COLO668 (cell line): ENCODE measurements around the gene CRMP1.

Experiments used
- DNase-seq: peaks from one replicate; lab custom pipeline; 2025; ENCODE audit not compliant: unreplicated experiment; lab: John Stamatoyannopoulos, UW

Gene CRMP1

DNA sequence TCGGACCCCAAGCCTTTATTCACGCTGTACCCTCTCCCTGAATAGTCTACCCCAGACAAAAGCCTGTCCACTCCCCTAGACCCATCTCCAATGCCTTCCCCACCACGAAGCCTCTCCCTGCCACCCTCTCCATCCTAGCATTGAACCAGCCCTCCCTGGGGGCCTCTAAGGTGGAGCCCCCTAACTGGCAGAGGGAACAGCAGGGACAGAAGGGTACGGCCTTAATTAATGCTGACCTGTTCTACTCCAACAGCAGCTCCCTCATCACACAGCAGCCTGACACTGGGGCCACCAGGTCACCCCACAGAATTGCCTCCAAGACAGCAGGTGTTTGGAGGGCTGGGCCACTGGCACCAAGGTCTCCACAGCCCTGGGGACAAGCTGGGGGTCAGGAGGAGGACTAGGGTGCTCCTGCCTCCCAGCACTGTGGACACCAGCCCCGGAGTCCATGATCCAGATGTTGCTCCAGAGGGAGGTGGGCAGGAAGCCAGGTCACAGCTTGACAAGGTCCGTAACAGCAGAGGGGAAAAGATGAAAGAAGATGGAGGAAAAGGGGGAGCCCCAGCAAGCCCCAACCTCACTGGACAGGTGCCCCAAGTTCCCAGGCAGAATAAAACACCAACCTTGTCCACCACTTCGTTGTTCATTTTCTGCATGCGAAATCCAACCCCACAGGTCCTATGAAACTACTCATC lies 3.7 kb downstream of the CRMP1 start:
- DNase-seq, result peak; percentile 23

DNA sequence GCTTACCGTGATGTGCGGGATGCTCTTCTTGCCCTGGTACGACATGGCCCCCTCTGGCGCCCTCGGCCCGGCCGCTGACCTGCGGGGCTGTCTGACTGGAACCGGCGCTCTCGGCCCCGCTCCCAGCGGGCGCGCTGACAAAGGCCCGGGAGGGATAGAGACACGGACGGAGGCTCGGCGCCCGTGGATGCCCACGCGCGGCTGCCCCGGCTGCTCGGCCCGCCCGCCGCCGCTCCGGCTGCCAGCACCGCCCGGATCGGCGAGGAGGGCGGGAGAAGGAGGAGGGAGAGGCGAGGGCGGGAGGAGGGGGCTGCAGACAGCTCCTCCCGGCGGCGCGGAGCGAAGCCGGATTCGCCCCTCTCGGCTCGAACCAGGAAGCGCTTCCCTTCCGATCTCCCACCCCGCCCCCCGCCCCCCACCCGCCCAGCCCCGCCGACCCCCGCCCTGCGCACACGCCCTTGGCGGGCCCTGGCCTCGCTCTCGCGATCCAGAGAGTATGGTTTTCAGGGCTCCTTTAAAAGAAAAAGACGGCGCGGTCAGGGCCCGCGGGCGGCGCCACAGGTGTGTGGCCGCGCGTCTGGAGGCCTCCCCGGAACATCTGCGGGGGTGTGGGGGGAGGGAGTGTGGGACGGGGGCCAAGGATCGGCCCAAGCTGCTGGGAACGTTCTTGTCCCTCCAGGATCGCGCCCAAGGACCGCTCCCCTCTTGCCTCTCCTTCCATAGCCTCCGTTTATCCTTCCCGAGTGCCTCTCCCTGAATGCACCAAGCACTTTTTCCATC lies 4.5 kb downstream of the CRMP1 start:
- peak; percentile 85 for DNase-seq

DNA sequence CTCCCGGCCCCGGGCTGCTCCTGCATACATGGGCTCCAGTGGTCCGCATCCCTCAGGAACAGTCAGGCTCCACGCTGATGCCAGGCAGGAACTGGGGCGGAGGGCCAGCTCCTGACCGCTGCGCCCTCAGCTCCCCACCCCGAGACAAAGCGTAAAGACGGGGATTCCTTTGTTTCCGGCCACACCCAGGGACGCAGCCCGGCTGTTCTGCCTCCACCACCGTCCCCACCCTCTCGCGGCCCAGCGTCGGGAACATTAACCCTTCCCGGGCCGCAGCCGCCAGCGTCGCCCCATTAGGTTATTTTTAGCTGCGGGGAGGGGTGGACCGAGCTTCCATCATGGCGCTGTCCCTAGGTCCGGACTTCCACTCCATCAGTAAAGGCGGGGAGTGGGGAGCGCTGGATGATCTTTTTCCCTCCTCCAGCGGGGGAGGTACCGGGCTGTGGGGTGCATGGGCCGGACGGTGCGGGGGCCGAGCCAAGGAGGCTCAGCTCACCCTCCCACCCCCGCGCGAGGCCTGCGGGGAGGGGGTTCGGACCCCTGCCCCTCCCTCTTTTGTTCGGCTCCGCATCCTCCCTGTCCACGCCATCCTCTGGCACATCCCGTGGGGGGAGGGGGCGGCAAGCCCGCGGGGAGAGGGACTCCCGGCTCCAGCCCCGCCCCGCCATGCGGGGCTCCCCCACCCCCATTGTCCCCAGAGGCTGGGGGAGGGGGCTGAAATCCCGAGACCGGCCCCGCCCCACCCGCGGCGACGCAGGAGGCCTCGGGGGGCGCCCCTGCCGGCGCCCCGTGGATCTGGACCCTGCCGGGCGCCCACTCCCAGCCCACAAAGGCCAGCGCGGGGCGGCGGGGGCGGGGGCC lies 5.3 kb downstream of the CRMP1 start:
- DNase-seq, result peak; percentile 86

DNA sequence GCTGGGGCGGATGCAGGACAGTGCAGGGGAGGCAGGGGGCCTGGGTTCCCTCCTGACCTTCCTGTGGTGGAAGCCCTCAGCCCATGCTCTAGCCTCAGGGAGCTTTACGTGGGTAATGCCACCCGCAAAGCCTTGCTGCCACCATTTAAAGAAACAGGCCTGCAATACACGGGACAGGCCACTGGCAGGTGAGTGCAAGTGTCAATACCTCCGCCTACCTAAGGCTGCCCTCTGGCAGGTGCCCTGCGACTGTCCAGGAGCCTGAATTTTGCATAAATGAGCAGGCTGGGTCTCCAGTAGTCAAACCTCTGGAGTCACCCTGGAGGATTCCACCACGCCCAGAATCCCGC lies 5.9 kb downstream of the CRMP1 start:
- DNase-seq, result no peak

DNA sequence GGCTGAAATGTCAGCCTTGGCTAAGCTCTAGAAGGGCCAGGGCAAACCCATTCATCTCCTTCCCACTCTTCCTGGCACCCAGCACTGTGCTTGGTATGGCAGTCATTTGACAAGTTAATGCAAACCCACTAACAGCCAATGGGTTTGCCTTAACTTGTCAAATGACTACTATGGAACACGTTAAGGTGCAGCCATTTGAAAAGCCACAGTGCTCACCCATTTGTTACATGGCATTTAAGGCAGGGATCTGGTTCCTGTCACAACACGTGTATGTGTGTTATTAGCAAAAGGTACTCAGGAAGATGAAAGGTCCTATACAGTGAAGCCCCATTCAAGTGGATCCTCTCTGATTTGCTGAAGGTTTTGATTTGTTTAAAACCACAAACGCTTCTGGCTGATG lies 7.2 kb downstream of the CRMP1 start:
- no peak for DNase-seq

DNA sequence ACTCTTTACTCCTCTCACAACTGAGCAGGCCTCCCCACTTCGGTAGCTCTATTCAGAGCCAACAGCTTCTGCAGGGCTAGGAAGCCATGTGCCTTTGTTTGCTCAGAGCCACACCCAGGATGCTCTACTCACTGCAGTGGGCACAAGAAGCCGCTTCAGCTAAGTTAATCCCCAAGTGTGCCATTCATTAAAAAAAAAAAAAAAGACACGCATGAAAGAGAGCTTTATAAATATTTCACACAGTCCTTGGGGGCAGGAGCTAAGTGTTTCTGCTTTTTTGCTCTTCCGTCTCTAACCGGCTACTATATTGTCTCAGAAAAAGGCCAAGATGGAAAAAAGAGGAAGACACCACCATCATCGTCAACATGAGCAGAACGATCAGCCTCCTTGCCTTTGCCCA lies 8.1 kb downstream of the CRMP1 start:
- DNase-seq, result peak; percentile 51

DNA sequence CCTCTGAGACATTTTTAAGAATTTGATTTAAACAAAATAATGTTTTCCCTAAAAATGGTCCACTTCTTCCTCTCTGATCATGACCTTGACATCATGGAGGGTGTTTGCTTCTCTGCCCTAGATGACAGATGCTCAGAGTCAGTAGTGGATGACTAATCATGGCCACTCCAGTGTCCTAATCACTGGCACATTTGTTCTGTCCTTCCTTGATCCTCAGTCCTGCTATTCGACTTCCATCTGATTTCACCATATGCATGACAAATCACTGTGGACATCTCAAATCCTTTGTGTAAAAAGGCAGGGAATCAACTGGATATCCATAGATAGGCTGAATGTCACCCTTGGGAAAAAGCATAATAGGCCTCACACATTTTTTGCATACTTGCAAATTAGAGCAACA lies 9.0 kb downstream of the CRMP1 start:
- DNase-seq, result no peak

DNA sequence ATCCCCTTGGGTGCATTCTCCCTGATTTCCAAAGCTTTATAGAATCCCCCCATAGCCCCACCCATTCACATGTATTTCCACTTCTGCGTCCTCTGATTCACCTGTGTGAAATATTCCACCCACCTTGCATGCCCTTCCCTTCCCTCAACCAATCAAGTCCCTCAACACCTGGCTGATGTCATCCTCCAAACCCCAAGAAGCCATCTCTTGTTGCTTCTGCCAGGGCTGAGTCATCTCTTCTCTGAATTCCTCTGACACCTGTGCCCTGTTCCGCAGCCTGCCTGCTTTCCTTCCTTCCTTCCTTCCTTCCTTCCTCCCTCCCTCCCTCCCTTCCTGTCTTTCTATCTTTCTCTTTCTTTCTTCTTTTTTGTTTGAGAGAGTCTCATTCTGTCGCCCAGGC lies 9.9 kb downstream of the CRMP1 start:
- peak; percentile 38 for DNase-seq

DNA sequence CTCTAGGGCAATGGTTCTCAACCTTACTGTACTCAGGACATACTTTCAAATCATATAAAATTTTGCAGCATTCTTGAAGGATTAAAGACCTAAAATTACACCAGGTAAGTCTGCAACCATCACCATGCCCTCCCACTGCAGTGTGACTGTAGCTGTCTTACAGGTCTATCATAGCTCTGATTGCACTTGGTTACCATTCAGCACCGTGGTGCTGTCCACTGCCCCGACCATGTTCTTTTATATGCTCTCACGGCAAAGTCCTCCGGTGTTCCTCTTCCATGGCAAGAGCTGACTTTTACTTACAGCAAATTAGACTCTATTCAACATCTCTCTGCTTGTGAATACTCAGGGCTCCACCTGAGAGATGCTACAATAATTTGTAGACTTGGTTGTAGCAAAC lies 11.5 kb downstream of the CRMP1 start:
- DNase-seq, result no peak

DNA sequence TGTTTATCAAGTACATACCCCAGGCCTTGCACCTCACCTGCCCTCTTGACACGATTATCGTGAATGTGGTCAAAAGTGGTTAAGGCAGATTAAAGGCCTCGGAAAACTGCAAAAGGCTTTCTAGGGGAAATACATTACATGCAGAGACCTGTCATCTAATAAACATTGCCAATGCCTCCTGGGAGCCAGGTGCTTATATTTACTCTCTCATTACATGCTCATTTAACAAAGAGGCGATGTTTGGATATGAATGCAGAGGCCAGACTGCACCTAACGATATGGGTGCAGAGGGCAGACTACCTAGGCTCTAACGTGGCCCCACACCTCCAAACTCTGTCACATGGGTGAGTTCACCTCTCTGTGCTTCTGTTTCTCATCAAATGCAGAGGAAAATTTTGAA lies 14.5 kb downstream of the CRMP1 start:
- peak; percentile 56 for DNase-seq

DNA sequence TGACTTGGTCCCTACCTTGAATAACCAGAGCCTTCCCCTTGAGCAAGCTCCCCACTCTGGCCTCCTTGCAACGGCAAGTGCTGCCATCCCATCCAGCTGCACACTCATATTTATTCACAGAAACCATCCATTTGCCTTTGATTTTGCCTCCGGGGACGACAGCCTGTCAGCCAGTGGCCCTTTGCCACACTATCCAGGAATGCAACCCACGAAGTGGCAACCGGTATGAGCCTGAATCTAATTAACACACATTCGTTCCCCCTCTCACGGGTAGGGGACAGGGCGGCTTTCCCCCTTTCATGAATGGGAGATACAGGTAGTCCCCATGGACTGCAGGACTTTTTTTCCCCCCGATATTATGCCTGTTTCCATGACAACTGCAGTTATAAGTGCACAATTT lies 15.5 kb downstream of the CRMP1 start:
- no peak for DNase-seq

DNA sequence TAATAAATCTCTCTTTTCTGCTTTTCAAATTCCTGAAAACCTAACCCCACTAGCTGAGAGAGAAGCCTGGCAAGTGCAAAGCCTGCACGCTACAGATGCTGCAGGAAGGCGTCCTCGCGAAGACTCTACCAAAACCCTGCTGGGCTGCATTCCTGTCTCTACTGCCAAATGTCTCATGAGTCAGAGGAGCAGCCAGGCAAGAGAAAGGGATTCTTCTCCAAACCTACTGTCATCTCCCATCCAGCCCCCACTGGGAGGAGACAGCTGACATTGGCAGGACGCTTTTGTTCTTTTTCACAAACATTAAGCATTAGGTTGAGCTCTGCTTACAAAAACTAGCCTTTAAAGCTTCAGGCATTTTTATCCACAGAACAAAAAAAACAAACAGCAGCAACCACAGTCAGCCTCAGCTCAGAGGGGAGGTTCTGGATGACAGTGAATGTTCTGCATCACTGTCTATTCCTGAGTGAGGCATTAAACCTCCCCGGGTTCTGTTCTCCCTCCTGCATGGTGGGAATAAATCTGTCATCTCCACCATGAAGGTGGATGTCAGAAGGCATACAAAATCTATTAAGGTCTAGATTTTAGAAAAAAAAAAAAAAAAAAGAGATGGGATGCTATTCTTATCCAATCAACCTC lies 18.0 kb downstream of the CRMP1 start:
- peak; percentile 29 for DNase-seq

DNA sequence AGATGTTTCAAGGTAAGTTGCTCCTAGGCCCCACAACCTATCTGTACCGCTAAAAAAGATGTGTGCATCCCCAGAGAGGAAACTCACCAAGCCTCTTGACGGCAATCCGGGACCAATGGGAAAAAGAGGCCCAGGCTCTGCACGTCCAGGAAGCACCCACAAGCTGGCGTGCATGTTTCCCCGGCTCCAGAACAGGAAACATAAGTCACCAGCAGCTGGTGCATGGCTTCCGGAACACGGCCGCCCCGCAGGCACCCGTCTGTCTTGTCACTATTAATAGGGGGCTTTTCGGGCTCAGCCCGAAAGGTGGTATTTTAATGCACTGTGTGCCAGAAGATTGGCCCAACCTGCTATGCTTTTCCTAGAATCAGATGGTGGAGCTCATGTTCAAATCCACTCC lies 22.2 kb downstream of the CRMP1 start:
- peak; percentile 21 for DNase-seq

DNA sequence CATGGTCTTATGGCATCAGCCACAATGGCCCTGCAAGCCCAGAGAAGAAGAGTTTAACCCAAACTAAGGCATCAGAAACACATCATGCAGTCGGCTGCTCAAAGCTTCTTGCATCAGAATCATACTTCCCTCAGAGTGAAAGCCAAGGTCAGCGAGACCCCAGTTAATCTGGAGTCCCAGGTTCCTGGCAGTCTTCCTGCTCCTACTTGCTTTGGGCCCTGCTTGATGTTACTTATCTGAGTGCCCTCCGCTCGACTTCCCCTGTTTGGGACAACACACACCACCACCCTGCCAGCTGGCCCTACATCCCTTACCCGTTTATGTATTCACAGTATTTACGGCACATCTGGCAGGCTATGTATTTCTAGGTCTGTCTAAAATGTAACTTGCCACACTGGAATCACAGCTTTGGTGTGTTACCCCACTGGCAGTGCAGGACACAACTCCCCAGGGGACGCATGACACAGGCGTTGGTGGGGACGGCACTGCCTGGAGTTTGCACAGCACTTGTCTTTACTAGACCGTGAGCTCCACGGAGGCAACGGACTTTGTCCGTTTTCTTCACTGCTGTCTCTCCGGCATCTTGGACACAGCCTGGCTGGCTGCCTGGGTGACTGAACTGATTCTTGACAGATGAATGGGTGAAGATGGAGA lies 22.8 kb downstream of the CRMP1 start:
- no peak for DNase-seq

DNA sequence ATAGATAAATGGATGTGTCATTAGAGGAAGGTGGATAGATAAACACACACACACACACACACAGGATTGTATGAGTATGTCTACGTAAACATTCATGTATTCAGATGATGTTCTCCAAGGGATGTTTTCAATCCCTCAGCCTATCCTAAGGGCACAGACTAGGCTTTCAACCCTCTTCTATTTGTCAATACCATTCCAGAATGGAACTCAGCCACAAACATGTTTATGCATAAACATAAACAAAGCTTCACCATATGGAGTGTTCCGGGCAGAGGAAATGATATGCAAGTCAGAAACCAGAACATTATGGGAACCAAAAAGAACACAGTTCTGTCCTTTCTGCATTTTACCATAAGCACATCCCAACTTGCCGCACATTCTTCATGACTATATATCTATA lies 25.0 kb downstream of the CRMP1 start:
- no peak for DNase-seq

DNA sequence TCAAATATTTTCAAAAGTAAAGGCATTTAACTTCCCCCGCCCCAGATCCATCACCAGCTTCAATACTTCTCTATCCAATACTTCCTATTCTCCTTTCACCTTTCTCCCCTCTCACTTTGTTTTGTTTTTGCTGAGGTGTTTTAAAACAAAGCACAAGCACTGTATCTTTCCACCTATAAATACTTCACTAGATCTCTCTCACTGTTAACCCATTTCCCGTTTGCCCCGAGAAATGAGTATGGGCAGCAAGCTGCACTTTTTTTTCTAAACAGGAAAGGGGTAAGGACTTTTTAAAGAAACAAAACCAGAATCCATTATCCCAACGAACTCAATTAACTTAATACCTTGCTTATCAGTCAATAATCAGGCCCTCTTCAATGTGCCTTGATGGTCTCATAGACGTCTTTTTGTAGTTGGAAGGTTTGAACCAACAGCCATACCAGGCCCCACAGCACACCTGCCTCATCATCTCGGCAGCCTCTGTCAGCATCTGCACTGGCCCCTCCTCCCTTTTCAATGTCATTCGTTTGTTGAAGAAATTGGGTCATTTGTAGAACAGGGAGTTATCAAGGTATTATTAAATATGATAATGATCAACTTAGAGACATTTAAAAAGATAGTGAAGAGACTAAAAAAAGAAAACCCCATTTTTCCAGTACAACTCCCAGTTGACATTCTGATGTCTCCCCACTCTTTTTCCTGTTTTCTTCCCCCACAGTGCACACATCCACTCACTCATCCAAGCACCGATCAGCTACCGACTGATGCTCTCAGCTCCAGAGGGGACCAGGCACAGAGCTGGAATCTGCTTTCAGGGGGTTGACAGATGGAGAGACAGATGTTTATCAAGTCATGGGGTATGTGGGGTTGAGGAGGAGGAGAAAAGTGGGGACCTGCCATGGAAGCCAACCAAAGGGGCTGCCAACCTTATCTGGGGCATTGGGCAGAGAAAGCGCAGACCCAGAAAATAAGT lies 25.8 kb downstream of the CRMP1 start:
- DNase-seq, result no peak

DNA sequence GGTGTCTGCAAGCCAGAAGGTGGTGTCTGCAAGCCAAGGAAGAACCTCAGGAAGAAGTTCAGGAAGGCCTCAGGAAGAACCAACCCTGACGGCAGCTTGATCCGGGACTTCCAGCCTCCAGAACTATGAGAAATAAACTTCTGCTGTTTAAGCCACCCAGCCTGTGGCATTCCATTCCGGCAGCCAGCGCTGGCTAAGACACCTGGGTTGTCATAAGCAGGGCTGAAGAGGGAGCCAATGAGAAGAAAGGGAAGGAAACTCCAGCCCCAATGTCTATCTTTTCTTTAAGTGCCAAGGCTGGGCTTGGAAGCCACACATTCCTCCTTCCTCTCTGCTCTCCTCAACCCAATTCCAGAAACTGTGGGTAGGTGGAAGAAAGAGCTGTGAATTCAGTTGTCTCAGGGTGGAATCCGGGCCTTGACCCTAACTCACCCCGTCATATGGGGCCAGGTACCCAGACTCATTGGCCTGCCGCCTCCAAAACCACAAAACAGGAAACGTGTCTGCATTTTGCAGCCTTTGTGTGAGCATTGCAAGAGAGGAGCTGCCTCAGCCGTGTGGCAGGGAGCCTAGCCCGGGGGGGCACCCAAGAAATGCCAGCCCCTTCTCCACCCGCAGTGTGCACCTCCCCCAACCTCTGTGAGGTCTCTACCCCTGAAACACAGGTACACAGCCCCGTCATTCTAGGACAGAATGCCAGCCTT lies 26.8 kb downstream of the CRMP1 start:
- DNase-seq, result no peak

DNA sequence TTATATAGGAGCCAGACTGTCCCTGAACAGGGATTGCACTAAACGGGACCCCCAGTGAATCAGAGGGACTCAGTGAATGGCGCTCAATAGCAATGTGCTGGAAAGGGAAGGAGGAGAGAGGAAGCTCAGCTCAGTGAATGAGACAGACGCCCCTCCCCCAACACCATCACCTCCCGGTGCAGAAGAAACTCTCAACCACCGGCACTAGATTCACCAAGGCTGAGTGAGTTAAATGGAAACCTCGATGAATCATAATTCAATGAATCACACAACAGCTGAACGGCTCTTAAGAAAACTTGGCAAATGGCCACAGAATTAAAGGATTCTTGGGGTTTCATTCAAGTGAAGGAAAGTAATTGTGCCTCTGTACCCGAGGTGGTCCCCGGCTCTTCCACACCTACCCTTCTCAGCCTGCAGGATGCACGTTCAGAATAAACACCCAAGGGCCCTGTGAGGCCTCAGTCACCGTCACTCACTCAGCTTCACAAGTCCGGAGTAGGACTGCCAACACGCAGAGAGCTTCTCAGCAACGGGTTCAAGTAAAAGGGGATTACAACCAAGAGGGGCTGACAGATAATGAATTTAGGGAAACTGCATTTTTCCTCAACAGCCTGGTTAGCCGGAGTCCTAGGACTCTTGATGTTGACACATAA lies 29.3 kb downstream of the CRMP1 start:
- peak; percentile 15 for DNase-seq
